Measurements from ENCODE around the gene MSLN.
A peak's percentile ranks its signal among the peaks of the same experiment; 100 is the strongest.

Gene MSLN

GRCh38 chr16:721765-722540, 38.6 kb upstream of the MSLN start:
- Histone ChIP-seq H3K27ac (no peak overlapping the region), H3K36me3 (ENCODE audit: insufficient read depth, low read length) (no peaks in the 10 kb centered on the region), H3K9me3 (ENCODE audit: low read depth, low read length) (no peaks in the 10 kb centered on the region), H3K9ac (ENCODE audit: insufficient read length) (no peak overlapping the region), H3K4me3 (peak overlapping the region; percentile 85)
- no peak for TF ChIP-seq EZH2 (IDR thresholded peaks at IDR 0.05)
- DNase-seq (ENCODE audit: low read depth, low spot score), result no peak

GRCh38 chr16:722835-723633, 37.5 kb upstream of the MSLN start:
- H3K9me3 ChIP-seq (ENCODE audit: low read depth, low read length), result no peaks in the 10 kb centered on the region
- no peaks in the 10 kb centered on the region for H3K36me3 ChIP-seq (ENCODE audit: insufficient read depth, low read length)
- no peak overlapping the region for H3K9ac ChIP-seq (ENCODE audit: insufficient read length)
- no peak for TF ChIP-seq FOXP2 (optimal IDR thresholded peaks at IDR 0.05; ENCODE audit: control extremely low read depth, extremely low read length, insufficient read depth)
- TF ChIP-seq POLR2AphosphoS5 (IDR thresholded peaks at IDR 0.05; ENCODE audit: borderline replicate concordance, low read depth, low read length), result no peak
- TF ChIP-seq EZH2 (IDR thresholded peaks at IDR 0.05), result no peak
- H3K4me3 ChIP-seq, result no peak overlapping the region
- no peak overlapping the region for H3K27ac ChIP-seq
- DNase-seq (ENCODE audit: low read depth, low spot score), result no peak

DNA sequence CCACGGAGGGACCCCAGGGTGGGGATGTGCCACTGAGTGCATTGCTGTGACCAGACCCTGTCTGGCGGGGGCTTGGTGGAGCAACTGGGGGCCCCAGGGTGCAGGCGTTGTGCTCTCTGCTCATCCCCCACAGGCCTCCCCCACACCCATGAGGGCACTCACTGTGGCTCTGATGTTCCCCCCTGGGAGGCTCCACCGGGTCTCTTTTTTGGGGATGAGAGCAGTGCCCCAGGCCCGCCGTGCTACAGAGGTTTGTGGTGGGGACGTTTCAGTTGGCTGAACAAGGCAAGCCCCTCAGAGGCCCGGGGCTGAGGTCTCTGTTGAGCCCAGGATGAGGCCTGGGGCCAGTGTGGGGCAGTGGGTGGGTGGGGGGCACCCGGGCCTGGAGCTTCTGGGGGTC, 36.8 kb upstream of the MSLN start:
- no peaks in the 10 kb centered on the region for H3K36me3 ChIP-seq (ENCODE audit: insufficient read depth, low read length)
- no peak for DNase-seq (ENCODE audit: low read depth, low spot score)
- H3K27ac ChIP-seq, result no peak overlapping the region
- no peak overlapping the region for H3K4me3 ChIP-seq
- no peaks in the 10 kb centered on the region for H3K9me3 ChIP-seq (ENCODE audit: low read depth, low read length)
- H3K9ac ChIP-seq (ENCODE audit: insufficient read length), result no peak overlapping the region
- TF ChIP-seq POLR2AphosphoS5 (IDR thresholded peaks at IDR 0.05; ENCODE audit: borderline replicate concordance, low read depth, low read length), result no peak
- no peak for TF ChIP-seq FOXP2 (optimal IDR thresholded peaks at IDR 0.05; ENCODE audit: control extremely low read depth, extremely low read length, insufficient read depth)
- TF ChIP-seq EZH2 (IDR thresholded peaks at IDR 0.05), result no peak

DNA sequence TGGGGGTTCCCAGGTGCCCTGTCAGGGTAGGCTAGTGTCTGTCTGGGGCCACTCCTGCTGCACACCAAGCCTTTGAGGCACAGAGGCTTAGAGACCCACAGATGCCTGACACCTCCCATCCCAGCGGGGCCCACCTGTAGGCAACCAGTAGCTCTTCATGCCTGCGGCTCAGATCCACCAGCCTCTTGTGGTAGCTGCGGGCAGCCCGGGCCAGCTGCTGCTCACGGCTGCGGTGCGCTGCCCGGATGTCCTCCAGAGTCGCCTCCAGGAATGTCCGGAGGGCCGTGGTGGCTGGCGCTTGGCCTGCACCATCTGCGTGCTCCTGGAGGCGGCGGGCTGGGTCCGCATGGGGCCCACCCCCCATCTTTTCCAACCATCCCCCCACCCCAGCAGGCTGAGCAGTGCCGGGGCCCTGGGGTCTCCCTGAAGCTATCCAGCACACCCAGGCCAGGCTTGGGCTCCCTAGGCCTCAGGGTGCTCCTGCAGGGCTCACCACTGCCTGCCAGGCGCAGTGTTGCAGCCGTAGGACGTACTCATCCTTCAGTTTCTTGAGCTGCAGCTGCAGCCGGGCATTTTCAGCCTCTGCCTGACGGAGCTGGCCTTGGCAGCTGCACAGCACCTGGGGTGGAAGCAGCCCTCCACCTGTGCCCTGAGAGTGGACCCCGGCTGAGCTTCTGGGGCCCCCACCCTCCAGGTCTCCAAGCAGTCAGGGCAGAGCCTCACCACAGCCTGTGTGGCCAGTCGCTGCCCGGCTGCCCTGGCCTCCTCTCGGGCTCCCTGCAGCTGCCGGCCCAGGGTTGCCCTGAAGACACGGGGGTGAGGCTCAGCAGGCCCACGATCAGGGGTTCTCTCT, 36.1 kb upstream of the MSLN start:
- Histone ChIP-seq H3K9ac (ENCODE audit: insufficient read length) (no peak overlapping the region), H3K36me3 (ENCODE audit: insufficient read depth, low read length) (no peaks in the 10 kb centered on the region), H3K27ac (no peak overlapping the region), H3K9me3 (ENCODE audit: low read depth, low read length) (no peaks in the 10 kb centered on the region), H3K4me3 (no peak overlapping the region)
- no peak for DNase-seq (ENCODE audit: low read depth, low spot score)
- TF ChIP-seq POLR2AphosphoS5 (IDR thresholded peaks at IDR 0.05; ENCODE audit: borderline replicate concordance, low read depth, low read length) (no peak), FOXP2 (optimal IDR thresholded peaks at IDR 0.05; ENCODE audit: control extremely low read depth, extremely low read length, insufficient read depth) (no peak), EZH2 (IDR thresholded peaks at IDR 0.05) (no peak)

- no peak for DNase-seq (ENCODE audit: low read depth, low spot score)
- Histone ChIP-seq H3K36me3 (ENCODE audit: insufficient read depth, low read length) (no peaks in the 10 kb centered on the region), H3K27ac (no peak overlapping the region), H3K9me3 (ENCODE audit: low read depth, low read length) (no peaks in the 10 kb centered on the region), H3K9ac (ENCODE audit: insufficient read length) (no peak overlapping the region), H3K4me3 (no peak overlapping the region)
- TF ChIP-seq FOXP2 (optimal IDR thresholded peaks at IDR 0.05; ENCODE audit: control extremely low read depth, extremely low read length, insufficient read depth) (no peak), EZH2 (IDR thresholded peaks at IDR 0.05) (no peak), POLR2AphosphoS5 (IDR thresholded peaks at IDR 0.05; ENCODE audit: borderline replicate concordance, low read depth, low read length) (no peak)
Measured at GRCh38 chr16:725041-725376, 35.5 kb upstream of the MSLN start.

- Histone ChIP-seq H3K9ac (ENCODE audit: insufficient read length) (no peak overlapping the region), H3K36me3 (ENCODE audit: insufficient read depth, low read length) (no peaks in the 10 kb centered on the region), H3K4me3 (no peak overlapping the region), H3K9me3 (ENCODE audit: low read depth, low read length) (no peaks in the 10 kb centered on the region), H3K27ac (no peak overlapping the region)
- no peak for DNase-seq (ENCODE audit: low read depth, low spot score)
- TF ChIP-seq POLR2AphosphoS5 (IDR thresholded peaks at IDR 0.05; ENCODE audit: borderline replicate concordance, low read depth, low read length), result no peak
Measured at GRCh38 chr16:725463-726187, 34.9 kb upstream of the MSLN start.

DNA sequence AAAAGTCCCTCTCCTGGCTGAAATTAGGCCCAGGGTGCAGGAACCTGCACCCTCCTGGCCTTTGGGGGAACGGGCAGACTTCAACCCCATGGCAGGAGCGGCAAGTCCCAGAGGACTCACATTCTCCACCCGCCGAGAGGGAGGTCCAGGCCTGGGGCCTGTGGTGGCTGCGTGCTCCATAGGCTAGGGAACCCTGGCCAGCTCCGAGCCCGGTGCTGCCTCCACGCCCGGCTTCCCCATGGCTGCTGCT, 34.4 kb upstream of the MSLN start:
- Histone ChIP-seq H3K27ac (no peak overlapping the region), H3K36me3 (ENCODE audit: insufficient read depth, low read length) (no peaks in the 10 kb centered on the region), H3K9me3 (ENCODE audit: low read depth, low read length) (no peaks in the 10 kb centered on the region), H3K9ac (ENCODE audit: insufficient read length) (no peak overlapping the region), H3K4me3 (no peak overlapping the region)
- DNase-seq (ENCODE audit: low read depth, low spot score), result no peak
- TF ChIP-seq EZH2 (IDR thresholded peaks at IDR 0.05), result no peak
- TF ChIP-seq POLR2AphosphoS5 (IDR thresholded peaks at IDR 0.05; ENCODE audit: borderline replicate concordance, low read depth, low read length), result no peak
- TF ChIP-seq FOXP2 (optimal IDR thresholded peaks at IDR 0.05; ENCODE audit: control extremely low read depth, extremely low read length, insufficient read depth), result no peak
